NT2/D1 (cell line): ENCODE results near the gene RALGPS1.

Experiments
- SUZ12 ChIP-seq: IDR thresholded peaks from 2 replicates; pipeline ENCODE4 v1.6.1; 2011; ENCODE audit not compliant: insufficient read length, insufficient read depth; ENCODE audit errors: extremely low read depth
- YY1 ChIP-seq: IDR thresholded peaks from 2 replicates; pipeline ENCODE4 v1.6.1; 2011; ENCODE audit not compliant: insufficient read length, insufficient read depth
- ZNF274 ChIP-seq: IDR thresholded peaks from 2 replicates; pipeline ENCODE4 v1.6.1; 2011; ENCODE audit warnings: mild to moderate bottlenecking, low read depth, low read length

GRCh38 chr9:127086771-127087170 lies 172.2 kb downstream of the RALGPS1 start:
- TF ChIP-seq ZNF274 (no peak), YY1 (no peak), SUZ12 (no peak)
